CD4-positive, alpha-beta T cell (primary cell): ENCODE measurements around the gene EPSTI1. TPM values are rescaled to one million over a fixed set of nuclear protein-coding genes. Genes with fewer than 3 reads are reported as not detected.
A peak's percentile ranks its signal among the peaks of the same experiment; 100 is the strongest.

ENCODE experiments used
- ATAC-seq: fragments of 200-7000 bp; cut with Tn5 transposase; one replicate; pipeline ENCODE4 v1.10.0; 2022; ENCODE audit warnings: mild to moderate bottlenecking; ENCODE audit not compliant: poor library complexity
- CTCF ChIA-PET: fragments of 350-600 bp; sonication (Branson Sonifier 250); formaldehyde crosslinking; loops from one replicate; lab custom pipeline; 2021; ENCODE audit warnings: antibody characterized with exemption, inconsistent platforms; lab: Charles Lee
- POLR2A ChIA-PET: fragments of 350-600 bp; sonication (Branson Sonifier 250); formaldehyde crosslinking; loops from one replicate; lab custom pipeline; 2021; ENCODE audit warnings: antibody characterized with exemption, inconsistent platforms; lab: Charles Lee
- DNase-seq, 14 experiments: peaks; one replicate each; pipeline ENCODE4 v3.0.0-alpha.2; 2013 to 2020; ENCODE audit warnings: mixed read lengths in 2 of 14
- H3K27ac ChIP-seq, 2 donors: one replicate each; pipeline versions ENCODE4 v1.5.1 to v1.7.0; 2013; ENCODE audit warnings: low read length in 2 of 2, low read depth in 1 of 2, mild to moderate bottlenecking in 1 of 2
- H3K27me3 ChIP-seq, 2 experiments: 1 replicate in 1 of 2; 2 replicates in 1 of 2; pipeline versions ENCODE4 v1.6.1 to v1.7.0; 2013; ENCODE audit warnings: low read length in 2 of 2, control low read depth in 1 of 2, mild to moderate bottlenecking in 1 of 2, moderate library complexity in 1 of 2; ENCODE audit not compliant: insufficient read depth in 2 of 2, control insufficient read depth in 1 of 2
- H3K36me3 ChIP-seq: one replicate; pipeline ENCODE4 v1.6.1; 2013; ENCODE audit warnings: low read length, control low read depth; ENCODE audit not compliant: insufficient read depth
- H3K4me1 ChIP-seq: one replicate; pipeline ENCODE4 v1.6.1; 2013; ENCODE audit warnings: low read length, control low read depth; ENCODE audit not compliant: insufficient read depth
- H3K4me3 ChIP-seq: one replicate; pipeline ENCODE4 v1.5.1; 2013; ENCODE audit warnings: mild to moderate bottlenecking, low read length, moderate library complexity
- H3K9me3 ChIP-seq, 2 experiments: 1 replicate in 1 of 2; 2 replicates in 1 of 2; pipeline versions ENCODE4 v1.6.1 to v1.7.0; 2013; ENCODE audit warnings: low read length in 2 of 2, mild to moderate bottlenecking in 2 of 2, control low read depth in 1 of 2, moderate library complexity in 1 of 2; ENCODE audit not compliant: control insufficient read depth in 1 of 2, insufficient read depth in 1 of 2
- H3K27ac Mint-ChIP-seq: one replicate; pipeline ENCODE4 v1.8.0; 2020; ENCODE audit warnings: mixed read lengths
- H3K27me3 Mint-ChIP-seq: one replicate; pipeline ENCODE4 v1.8.0; 2021; ENCODE audit warnings: mixed read lengths
- H3K36me3 Mint-ChIP-seq: one replicate; pipeline ENCODE4 v1.8.0; 2021; ENCODE audit warnings: low read depth, mixed read lengths
- H3K4me1 Mint-ChIP-seq: one replicate; pipeline ENCODE4 v1.8.0; 2021; ENCODE audit warnings: low read depth, mixed read lengths
- H3K4me3 Mint-ChIP-seq: one replicate; pipeline ENCODE4 v1.8.0; 2020; ENCODE audit warnings: mild to moderate bottlenecking, mixed read lengths
- H3K9me3 Mint-ChIP-seq: one replicate; pipeline ENCODE4 v1.8.0; 2020; ENCODE audit warnings: mixed read lengths
- CTCF ChIP-seq: fragments of 200-600 bp; IDR thresholded peaks from one replicate; pipeline ENCODE4 v1.8.0; 2022; ENCODE audit warnings: antibody characterized with exemption, mild to moderate bottlenecking
- intact Hi-C, 2 experiments: fragments of 100-400 bp; cut with DNase I in 1 of 2; cut with micrococcal nuclease in 1 of 2; formaldehyde crosslinking; loops; one replicate each; pipeline versions ENCODE4 v1.15.1 to v1.9.0; 2023 to 2025; cut with DNase I, micrococcal nuclease
- total RNA-seq, 174 experiments: library from RNA in 2 of 174; stranded (reverse) in 2 of 174; gene quantifications; one replicate each; pipeline ENCODE4 v1.2.3 and lab custom pipeline; 2021 to 2026

Gene EPSTI1
- total RNA-seq, 2 experiments from 2014 or later = 23.5 to 24.5 TPM

- Histone ChIP-seq H3K4me1 (no peaks in the 10 kb centered on the region), H3K36me3 (peaks cover 39% of the 10 kb centered on the region), H3K27me3 (no peaks in the 10 kb centered on the region), H3K4me3 (no peak overlapping the region), H3K27ac (no peak overlapping the region), H3K9me3 (no peaks in the 10 kb centered on the region)
- Mint-ChIP-seq H3K27ac (no peak overlapping the region), H3K4me1 (no peaks in the 10 kb centered on the region), H3K27me3 (no peaks in the 10 kb centered on the region), H3K36me3 (peaks cover 41% of the 10 kb centered on the region), H3K9me3 (no peaks in the 10 kb centered on the region), H3K4me3 (no peak overlapping the region)
- DNase-seq (peak in 1 of 14 experiments; percentile 12), ATAC-seq (no peak)
- intact Hi-C loops = no loop called here
- ChIA-PET CTCF (no interaction called here), POLR2A (no interaction called here)
- no peak for TF ChIP-seq CTCF
Measured at GRCh38 chr13:42893214-42893671, 98.8 kb downstream of the EPSTI1 start.

- Mint-ChIP-seq H3K9me3 (no peaks in the 10 kb centered on the region), H3K27me3 (no peaks in the 10 kb centered on the region), H3K4me3 (no peak overlapping the region), H3K4me1 (no peaks in the 10 kb centered on the region), H3K27ac (no peak overlapping the region), H3K36me3 (peaks cover 42% of the 10 kb centered on the region)
- Histone ChIP-seq H3K4me1 (no peaks in the 10 kb centered on the region), H3K27ac (no peak overlapping the region), H3K4me3 (no peak overlapping the region), H3K27me3 (no peaks in the 10 kb centered on the region), H3K36me3 (peaks cover 37% of the 10 kb centered on the region), H3K9me3 (no peaks in the 10 kb centered on the region)
- intact Hi-C loops = no loop called here
- TF ChIP-seq CTCF = no peak
- DNase-seq (peak in 2 of 14 experiments; percentile 13 to 17), ATAC-seq (no peak)
- ChIA-PET CTCF (no interaction called here), POLR2A (no interaction called here)
Measured at GRCh38 chr13:42892760-42893159, 99.3 kb downstream of the EPSTI1 start.

GRCh38 chr13:42891591-42891990 lies 100.5 kb downstream of the EPSTI1 start:
- Mint-ChIP-seq H3K4me3 (no peak overlapping the region), H3K36me3 (peaks cover 42% of the 10 kb centered on the region), H3K4me1 (no peaks in the 10 kb centered on the region), H3K27me3 (no peaks in the 10 kb centered on the region), H3K9me3 (no peaks in the 10 kb centered on the region), H3K27ac (no peak overlapping the region)
- no peak overlapping the region for H3K27ac ChIP-seq
- no peaks in the 10 kb centered on the region for H3K9me3 ChIP-seq
- POLR2A ChIA-PET = no interaction called here
- H3K27me3 ChIP-seq = no peaks in the 10 kb centered on the region
- ATAC-seq = no peak
- CTCF ChIA-PET = no interaction called here
- intact Hi-C loops = no loop called here
- TF ChIP-seq CTCF = no peak
- no peaks in the 10 kb centered on the region for H3K4me1 ChIP-seq
- peaks cover 34% of the 10 kb centered on the region for H3K36me3 ChIP-seq
- no peak for DNase-seq
- no peak overlapping the region for H3K4me3 ChIP-seq
